K562 (cell line): ENCODE data around the gene PSMC3IP. TPM values are rescaled to one million over a fixed set of nuclear protein-coding genes. Genes with fewer than 3 reads are reported as not detected.

Source experiments
- BCOR ChIP-seq: fragments of 450-650 bp; IDR thresholded peaks from 2 replicates; pipeline ENCODE4 v1.6.1; 2016
- CBFA2T3 ChIP-seq: fragments of 450-650 bp; IDR thresholded peaks from 2 replicates; pipeline ENCODE4 v1.6.1; 2017
- EGR1 ChIP-seq: fragments of 450-650 bp; conservative IDR thresholded peaks from 2 replicates; pipeline ENCODE4 v1.6.1; 2017; ENCODE audit warnings: mild to moderate bottlenecking
- ETV6 ChIP-seq, 3 experiments: fragments of 150-350 bp in 1 of 3; sonication (generic) in 1 of 3; formaldehyde crosslinking in 1 of 3; IDR thresholded peaks; 2 replicates each; pipeline versions ENCODE4 v1.6.1 to v1.8.0; 2014 to 2022; ENCODE audit warnings: borderline replicate concordance in 2 of 3, low read depth in 2 of 3, antibody characterized with exemption in 1 of 3, low read length in 1 of 3, mild to moderate bottlenecking in 1 of 3, missing genetic modification reagents in 1 of 3
- FOXK2 ChIP-seq, 2 experiments: fragments of 450-650 bp; IDR thresholded peaks in 1 of 2; conservative IDR thresholded peaks in 1 of 2; 2 replicates each; pipeline ENCODE4 v1.6.1; 2016; ENCODE audit warnings: low read depth in 2 of 2, mild to moderate bottlenecking in 1 of 2
- GATAD2A ChIP-seq: fragments of 450-650 bp; IDR thresholded peaks from 2 replicates; pipeline ENCODE4 v1.6.1; 2017
- HDAC1 ChIP-seq, 2 experiments: fragments of 450-650 bp; IDR thresholded peaks; 2 replicates each; pipeline ENCODE4 v1.6.1; 2016 to 2017; ENCODE audit warnings: inconsistent platforms in 1 of 2, mild to moderate bottlenecking in 1 of 2, moderate library complexity in 1 of 2
- NR2C2 ChIP-seq, 2 experiments: fragments of 200-800 bp in 1 of 2; sonication (Bioruptor generic) in 1 of 2; sonication (generic) in 1 of 2; formaldehyde crosslinking in 1 of 2; IDR thresholded peaks; 2 replicates each; pipeline versions ENCODE4 v1.6.1 to v1.8.0; 2016 to 2022; ENCODE audit warnings: mild to moderate bottlenecking in 1 of 2, missing compliant biosample characterization in 1 of 2, missing genetic modification characterization in 1 of 2, missing genetic modification reagents in 1 of 2
- SMAD2 ChIP-seq: fragments of 150-350 bp; IDR thresholded peaks from 2 replicates; pipeline ENCODE4 v1.6.1; 2014; ENCODE audit warnings: low read depth, mild to moderate bottlenecking, low read length
- SPI1 ChIP-seq: IDR thresholded peaks from 2 replicates; pipeline ENCODE4 v1.6.1; 2011; ENCODE audit warnings: low read depth, low read length, control low read depth, borderline replicate concordance
- SUPT5H ChIP-seq: fragments of 450-650 bp; IDR thresholded peaks from 2 replicates; pipeline ENCODE4 v1.6.1; 2016
- ZFPM2 ChIP-seq: fragments of 250-450 bp; sonication (Bioruptor Pico); IDR thresholded peaks from 2 replicates; pipeline ENCODE4 v1.5.1; 2022; ENCODE audit warnings: mild to moderate bottlenecking
- ZNF212 ChIP-seq: fragments of 450-650 bp; formaldehyde crosslinking; IDR thresholded peaks from 2 replicates; pipeline ENCODE4 v1.4.0; 2020; ENCODE audit warnings: mild to moderate bottlenecking
- polyA plus RNA-seq, 8 experiments: library from polyadenylated mRNA; depleted of rRNA in 4 of 8; stranded (reverse) in 5 of 8; unstranded in 3 of 8; fragments of >200 nt; fragmentation: Nextera tagmentation in 2 of 8; fragmentation: Illumina TruSeq in 1 of 8; extraction: Ambion mirVana in 2 of 8; extraction: Trizol in 1 of 8; gene quantifications; 2 replicates each; pipeline versions ENCODE4 v1.2.1 to v1.2.3, GENCODE V29; 2011 to 2014; ENCODE audit warnings: inconsistent platforms in 1 of 8, missing spikeins in 1 of 8
- total RNA-seq, 7 experiments: library from RNA; depleted of rRNA in 6 of 7; stranded (reverse); fragments of >200 nt in 6 of 7; fragmentation: Illumina TruSeq in 2 of 7; extraction: Trizol in 2 of 7; gene quantifications; 2 replicates each; pipeline versions ENCODE4 v1.2.1 to v1.2.3, GENCODE V29; 2011 to 2021; ENCODE audit warnings: low replicate concordance in 1 of 7
- TF ChIP-seq, protein P1 (sequence below): sonication (generic); formaldehyde crosslinking; IDR thresholded peaks from 2 replicates; pipeline ENCODE4 v1.8.0; 2022; ENCODE audit warnings: mild to moderate bottlenecking, missing genetic modification reagents
- TF ChIP-seq, protein P2 (sequence below), 2 experiments: fragments of 450-650 bp; IDR thresholded peaks; 2 replicates each; pipeline ENCODE4 v1.6.1; 2018; ENCODE audit warnings: mild to moderate bottlenecking in 2 of 2, low read depth in 1 of 2; ENCODE audit not compliant: partially characterized antibody in 2 of 2

The PSMC3IP gene
- total and polyA plus RNA-seq, 9 of the 15 experiments (the other 6 are each of a cell fraction or from before 2014, with no cell fraction given) = 13.8 to 65.6 (median 32.8) TPM

DNA sequence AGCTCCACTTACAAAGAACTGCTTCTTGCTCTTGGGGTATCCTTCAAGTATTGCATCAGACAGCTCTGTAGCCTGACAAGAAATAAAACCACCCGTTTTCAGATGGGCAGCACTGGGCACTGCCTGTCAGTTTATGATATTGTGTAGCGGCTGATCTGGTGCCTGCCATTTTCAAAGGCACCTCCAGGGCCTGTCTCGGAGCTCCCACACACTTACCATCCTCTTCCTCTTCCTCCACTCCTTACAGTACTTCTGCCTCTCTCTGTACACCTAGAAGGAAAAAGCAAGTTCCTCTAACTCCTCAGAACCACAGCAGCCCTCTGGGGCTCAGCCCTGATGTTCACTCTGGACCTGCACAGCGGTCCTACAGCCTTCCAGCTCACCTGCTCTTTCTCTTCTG is 4.4 kb downstream of the PSMC3IP start (continued):
- TF ChIP-seq NR2C2 (CRISPR knock-in tag; IDR thresholded peaks at IDR 0.05) (no peak), NR2C2 (tag; IDR thresholded peaks at IDR 0.05) (no peak), FOXK2 (conservative IDR thresholded peaks at IDR 0.05 in 1 of 2, IDR thresholded peaks at IDR 0.05 in 1 of 2; ENCODE audit: low read depth in 2 of 2) (no peak), SPI1 (0 out of 2 replicates have a peak, but pooled peaks have one; percentile 15), GATAD2A (no peak), HDAC1 (IDR thresholded peaks at IDR 0.05) (no peak), ETV6 (IDR thresholded peaks at IDR 0.05; ENCODE audit: borderline replicate concordance in 1 of 2, low read depth in 2 of 2, low read length in 1 of 2) (no peak), ETV6 (CRISPR knock-in tag; IDR thresholded peaks at IDR 0.05; ENCODE audit: borderline replicate concordance) (no peak), BCOR (no peak), CBFA2T3 (no peak), ZNF212 (CRISPR knock-in tag) (no peak), EGR1 (no peak), ZFPM2 (CRISPR knock-in tag) (no peak), SUPT5H (peak; percentile 36; the same call in 1 of the 2 replicates), SMAD2 (no peak)
- TF ChIP-seq, protein P1, sequence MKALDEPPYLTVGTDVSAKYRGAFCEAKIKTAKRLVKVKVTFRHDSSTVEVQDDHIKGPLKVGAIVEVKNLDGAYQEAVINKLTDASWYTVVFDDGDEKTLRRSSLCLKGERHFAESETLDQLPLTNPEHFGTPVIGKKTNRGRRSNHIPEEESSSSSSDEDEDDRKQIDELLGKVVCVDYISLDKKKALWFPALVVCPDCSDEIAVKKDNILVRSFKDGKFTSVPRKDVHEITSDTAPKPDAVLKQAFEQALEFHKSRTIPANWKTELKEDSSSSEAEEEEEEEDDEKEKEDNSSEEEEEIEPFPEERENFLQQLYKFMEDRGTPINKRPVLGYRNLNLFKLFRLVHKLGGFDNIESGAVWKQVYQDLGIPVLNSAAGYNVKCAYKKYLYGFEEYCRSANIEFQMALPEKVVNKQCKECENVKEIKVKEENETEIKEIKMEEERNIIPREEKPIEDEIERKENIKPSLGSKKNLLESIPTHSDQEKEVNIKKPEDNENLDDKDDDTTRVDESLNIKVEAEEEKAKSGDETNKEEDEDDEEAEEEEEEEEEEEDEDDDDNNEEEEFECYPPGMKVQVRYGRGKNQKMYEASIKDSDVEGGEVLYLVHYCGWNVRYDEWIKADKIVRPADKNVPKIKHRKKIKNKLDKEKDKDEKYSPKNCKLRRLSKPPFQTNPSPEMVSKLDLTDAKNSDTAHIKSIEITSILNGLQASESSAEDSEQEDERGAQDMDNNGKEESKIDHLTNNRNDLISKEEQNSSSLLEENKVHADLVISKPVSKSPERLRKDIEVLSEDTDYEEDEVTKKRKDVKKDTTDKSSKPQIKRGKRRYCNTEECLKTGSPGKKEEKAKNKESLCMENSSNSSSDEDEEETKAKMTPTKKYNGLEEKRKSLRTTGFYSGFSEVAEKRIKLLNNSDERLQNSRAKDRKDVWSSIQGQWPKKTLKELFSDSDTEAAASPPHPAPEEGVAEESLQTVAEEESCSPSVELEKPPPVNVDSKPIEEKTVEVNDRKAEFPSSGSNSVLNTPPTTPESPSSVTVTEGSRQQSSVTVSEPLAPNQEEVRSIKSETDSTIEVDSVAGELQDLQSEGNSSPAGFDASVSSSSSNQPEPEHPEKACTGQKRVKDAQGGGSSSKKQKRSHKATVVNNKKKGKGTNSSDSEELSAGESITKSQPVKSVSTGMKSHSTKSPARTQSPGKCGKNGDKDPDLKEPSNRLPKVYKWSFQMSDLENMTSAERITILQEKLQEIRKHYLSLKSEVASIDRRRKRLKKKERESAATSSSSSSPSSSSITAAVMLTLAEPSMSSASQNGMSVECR (CRISPR knock-in tag) = no peak
- TF ChIP-seq, protein P2, sequence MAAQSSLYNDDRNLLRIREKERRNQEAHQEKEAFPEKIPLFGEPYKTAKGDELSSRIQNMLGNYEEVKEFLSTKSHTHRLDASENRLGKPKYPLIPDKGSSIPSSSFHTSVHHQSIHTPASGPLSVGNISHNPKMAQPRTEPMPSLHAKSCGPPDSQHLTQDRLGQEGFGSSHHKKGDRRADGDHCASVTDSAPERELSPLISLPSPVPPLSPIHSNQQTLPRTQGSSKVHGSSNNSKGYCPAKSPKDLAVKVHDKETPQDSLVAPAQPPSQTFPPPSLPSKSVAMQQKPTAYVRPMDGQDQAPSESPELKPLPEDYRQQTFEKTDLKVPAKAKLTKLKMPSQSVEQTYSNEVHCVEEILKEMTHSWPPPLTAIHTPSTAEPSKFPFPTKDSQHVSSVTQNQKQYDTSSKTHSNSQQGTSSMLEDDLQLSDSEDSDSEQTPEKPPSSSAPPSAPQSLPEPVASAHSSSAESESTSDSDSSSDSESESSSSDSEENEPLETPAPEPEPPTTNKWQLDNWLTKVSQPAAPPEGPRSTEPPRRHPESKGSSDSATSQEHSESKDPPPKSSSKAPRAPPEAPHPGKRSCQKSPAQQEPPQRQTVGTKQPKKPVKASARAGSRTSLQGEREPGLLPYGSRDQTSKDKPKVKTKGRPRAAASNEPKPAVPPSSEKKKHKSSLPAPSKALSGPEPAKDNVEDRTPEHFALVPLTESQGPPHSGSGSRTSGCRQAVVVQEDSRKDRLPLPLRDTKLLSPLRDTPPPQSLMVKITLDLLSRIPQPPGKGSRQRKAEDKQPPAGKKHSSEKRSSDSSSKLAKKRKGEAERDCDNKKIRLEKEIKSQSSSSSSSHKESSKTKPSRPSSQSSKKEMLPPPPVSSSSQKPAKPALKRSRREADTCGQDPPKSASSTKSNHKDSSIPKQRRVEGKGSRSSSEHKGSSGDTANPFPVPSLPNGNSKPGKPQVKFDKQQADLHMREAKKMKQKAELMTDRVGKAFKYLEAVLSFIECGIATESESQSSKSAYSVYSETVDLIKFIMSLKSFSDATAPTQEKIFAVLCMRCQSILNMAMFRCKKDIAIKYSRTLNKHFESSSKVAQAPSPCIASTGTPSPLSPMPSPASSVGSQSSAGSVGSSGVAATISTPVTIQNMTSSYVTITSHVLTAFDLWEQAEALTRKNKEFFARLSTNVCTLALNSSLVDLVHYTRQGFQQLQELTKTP (IDR thresholded peaks at IDR 0.05; ENCODE audit: low read depth in 1 of 2, partially characterized antibody in 2 of 2) = no peak
